HT-29 (cell line): ENCODE results near the gene USP11. TPM values are rescaled to one million over a fixed set of nuclear protein-coding genes. Genes with fewer than 3 reads are reported as not detected.

Experiments
- DNase-seq: peaks from one replicate; pipeline ENCODE4 v3.0.0-alpha.2; 2015; ENCODE audit warnings: low spot score
- total RNA-seq: library from RNA; depleted of rRNA; stranded (reverse); fragments of >200 nt; shearing (Covaris generic); gene quantifications from 2 replicates; pipeline ENCODE4 v1.2.3, GENCODE V29; 2014; rRNA removed

USP11 gene
- 13.6 and 21.2 TPM in 2 replicates for total RNA-seq

DNA sequence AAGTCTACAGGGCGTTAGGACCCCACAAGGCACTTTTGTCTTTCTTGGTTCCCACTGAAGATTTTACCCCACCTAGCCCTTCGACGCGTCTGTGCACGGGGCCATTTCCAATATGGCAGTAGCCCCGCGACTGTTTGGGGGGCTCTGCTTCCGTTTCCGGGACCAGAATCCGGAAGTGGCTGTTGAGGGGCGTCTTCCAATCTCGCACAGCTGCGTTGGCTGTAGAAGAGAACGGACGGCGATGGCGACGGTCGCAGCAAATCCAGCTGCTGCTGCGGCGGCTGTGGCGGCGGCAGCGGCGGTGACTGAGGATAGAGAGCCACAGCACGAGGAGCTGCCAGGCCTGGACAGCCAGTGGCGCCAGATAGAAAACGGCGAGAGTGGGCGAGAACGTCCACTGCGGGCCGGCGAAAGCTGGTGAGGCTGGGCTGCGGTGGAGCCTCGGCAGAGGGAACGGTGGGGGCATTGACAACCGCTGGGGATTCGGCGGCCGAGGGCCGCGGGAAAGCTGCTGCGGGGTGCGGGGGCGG is at the start of gene USP11:
Gene USP11 (plus strand): TSS at position 207 of the 530 bp plus-strand sequence. CDS start 35 bp downstream, at position 242.
- DNase-seq, result peak; percentile 45

DNA sequence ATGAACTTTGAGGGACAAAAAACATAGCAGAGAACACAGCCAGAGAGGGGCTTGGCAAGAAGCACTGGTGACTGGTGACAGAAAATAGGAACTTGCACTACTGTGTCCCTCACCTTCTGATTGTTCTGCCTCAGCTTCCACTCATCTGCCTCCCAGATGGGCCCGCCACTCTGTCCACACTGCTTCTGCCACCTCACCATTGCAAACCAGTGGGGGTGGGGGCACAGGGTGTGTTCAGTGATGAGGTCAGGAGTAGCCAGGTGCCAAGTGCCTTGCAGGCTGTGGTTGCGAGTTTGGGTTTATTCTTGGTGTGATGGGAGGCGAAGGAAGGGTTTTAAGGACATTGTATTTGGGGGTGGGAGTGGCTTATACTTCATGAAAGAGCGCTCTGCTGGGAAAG is 48.3 kb upstream of the USP11 start:
- no peak for DNase-seq

DNA sequence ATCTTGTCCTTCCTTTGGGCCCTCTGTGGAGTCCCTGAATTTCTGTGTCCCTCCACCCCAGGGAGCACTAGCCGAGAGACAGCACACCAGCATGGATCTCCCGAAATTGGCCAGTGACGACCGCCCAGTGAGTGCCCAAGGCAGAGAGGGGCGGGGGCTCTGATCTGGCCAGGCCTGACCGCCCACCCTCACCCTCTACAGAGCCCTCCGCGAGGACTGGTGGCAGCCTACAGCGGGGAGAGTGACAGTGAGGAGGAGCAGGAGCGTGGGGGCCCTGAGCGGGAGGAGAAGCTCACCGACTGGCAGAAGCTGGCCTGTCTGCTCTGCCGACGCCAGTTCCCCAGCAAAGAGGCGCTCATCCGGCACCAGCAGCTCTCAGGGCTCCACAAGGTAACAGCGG is 47.6 kb upstream of the USP11 start:
- DNase-seq, result no peak

DNA sequence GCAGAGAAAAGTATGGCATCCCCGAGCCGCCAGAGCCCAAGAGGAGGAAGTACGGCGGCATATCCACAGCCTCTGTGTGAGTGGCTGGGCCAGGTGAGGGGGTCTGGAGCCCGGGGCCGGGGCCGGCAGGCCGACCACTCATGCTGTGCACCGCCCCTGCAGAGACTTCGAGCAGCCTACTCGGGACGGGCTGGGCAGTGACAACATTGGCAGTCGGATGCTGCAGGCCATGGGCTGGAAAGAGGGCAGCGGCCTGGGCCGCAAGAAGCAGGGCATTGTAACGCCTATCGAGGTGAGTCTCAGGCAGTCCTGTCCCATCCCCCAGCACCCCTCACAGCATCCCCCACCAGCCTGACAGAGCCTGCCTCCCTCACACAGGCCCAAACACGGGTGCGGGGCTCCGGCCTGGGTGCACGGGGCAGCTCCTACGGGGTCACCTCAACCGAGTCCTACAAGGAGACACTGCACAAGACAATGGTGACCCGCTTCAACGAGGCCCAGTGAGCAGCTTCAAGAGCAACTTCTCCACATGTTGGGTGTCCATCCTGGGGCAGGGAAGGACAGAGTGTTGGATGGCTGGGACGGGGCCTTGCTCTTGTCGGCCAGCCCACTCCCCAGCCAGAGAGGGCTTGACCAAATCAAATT is 46.6 kb upstream of the USP11 start:
- no peak for DNase-seq

DNA sequence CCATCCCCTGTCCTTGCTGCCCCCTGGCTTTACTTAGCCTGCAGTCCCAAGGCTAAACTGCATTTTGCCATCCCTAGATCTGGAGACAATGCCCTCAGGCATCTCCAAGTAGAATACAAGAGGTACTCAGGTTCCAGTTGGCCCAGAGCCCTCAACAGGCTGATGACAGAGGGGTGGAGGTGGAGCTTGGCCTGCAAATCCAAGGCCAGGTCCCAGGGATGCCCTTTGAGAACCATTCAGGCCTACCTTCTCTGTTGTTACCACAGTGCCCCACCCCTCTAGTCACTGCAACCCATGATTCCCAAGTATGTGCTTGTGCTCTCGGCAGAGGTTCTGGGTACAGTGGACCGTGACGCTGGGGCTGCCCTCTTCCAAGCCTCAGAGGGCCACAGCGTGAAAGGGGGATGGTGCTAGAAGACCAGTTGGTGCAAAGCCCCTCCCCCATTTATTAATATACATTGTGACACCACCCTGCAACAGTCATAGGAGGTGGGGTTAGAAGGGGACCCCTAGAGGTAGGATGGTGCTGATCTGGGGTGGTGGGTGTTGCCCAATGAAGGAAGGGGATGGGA is 45.6 kb upstream of the USP11 start:
- DNase-seq, result no peak

DNA sequence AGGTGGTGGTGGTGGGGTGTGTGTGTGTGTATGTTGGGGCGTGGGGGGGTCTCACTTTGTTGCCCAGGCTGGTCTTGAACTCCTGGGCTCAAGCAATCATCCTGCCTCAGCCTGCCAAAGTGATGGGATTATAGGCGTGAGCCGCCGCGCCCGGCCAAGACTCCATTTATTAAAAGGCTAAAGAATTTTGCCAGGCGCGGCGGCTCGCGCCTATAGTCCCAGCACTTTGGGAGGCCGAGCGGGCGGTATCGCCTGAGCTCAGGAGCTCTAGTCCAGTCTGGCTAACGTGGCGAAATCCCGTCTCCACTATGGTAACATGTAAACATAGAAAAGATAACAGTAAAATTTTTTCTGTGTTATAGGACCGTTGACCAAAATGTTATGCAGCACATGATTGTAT is 42.9 kb upstream of the USP11 start:
- no peak for DNase-seq

DNA sequence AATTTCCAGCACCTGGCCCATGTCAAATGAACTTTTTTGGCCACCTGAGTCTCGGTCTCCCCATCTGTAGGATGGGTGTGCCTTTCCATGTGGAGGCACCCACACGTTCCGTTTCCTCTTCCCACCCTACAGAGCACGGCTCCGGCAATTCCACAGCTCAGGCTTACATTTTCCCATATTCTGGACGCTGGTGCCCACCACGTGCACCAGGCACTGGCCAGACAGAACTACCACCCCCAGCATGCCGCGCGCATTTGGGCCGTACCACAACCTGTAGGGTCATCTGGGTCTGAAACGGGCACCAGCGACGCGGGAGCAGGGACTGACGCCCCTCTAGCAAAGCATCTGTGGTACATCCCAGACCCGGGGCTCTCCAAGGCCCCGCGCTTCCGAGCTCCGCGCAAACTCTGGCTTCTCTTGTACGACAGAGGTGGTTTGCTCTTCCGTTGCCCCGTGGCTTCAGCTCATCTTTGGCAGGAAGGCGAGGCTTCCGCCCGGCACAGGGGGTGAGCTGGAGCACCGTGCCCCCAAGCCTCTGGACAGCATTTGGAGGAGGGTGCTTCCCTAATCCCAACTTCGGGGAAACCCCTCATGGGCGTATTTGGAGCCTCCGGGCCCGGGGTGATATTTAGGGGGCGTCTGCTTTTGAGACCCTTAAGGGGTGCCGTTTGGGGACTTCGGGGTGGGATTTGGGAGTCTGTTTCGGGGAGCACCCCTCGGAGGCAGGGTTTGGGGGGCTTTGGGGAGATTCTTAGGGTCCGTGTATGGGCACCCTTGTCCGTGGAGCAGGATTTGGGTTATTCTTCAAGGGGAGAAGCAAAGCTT is 42.2 kb upstream of the USP11 start:
- DNase-seq, result peak; percentile 91

DNA sequence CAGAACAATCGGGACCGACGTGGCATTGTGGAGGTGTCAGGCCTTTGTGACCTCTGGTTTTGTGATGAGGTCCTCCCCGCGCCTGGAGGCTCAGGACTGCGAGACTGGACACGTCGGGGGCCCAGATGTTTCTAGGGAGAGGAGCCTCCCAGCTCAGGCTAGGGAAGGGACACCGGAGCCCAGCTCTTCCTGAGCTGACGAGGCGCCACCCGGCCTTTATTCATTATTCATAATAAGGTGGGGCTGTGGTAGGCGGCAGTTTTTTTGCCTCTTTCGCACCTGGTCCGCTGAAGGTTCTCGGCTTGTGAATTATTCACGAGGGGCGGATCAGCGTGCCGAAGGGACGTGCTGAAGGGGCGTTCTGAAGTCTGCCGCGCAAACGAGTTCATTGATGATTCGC is 41.5 kb upstream of the USP11 start:
- DNase-seq, result peak; percentile 56

DNA sequence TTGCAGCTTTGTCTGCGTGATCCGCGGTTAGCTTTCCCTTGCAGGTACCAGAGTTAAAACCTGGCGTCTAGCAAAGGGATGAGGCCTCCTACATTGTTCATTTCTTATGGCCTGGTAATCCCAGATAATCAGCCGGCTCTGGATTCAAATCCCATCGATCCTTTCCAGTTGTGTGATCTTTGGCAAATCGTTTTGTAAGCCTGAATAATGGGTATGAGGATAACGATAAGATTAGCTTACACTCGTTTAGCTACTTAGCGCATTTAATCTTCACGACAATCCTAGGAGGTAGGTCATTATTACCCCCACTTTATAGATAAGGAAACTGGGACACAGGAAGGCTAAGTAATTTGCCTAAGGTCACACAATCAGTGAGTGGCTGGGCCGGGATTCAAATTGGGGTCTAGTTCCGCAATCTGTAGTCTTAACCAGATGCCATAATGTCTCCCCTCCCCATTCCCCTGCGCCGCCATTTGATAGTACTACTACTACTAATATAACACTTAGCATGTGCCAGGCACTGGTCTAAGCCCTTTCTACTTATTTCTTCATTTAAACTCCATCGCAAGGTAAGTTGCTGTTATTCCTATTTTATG is 40.9 kb upstream of the USP11 start:
- DNase-seq, result no peak

DNA sequence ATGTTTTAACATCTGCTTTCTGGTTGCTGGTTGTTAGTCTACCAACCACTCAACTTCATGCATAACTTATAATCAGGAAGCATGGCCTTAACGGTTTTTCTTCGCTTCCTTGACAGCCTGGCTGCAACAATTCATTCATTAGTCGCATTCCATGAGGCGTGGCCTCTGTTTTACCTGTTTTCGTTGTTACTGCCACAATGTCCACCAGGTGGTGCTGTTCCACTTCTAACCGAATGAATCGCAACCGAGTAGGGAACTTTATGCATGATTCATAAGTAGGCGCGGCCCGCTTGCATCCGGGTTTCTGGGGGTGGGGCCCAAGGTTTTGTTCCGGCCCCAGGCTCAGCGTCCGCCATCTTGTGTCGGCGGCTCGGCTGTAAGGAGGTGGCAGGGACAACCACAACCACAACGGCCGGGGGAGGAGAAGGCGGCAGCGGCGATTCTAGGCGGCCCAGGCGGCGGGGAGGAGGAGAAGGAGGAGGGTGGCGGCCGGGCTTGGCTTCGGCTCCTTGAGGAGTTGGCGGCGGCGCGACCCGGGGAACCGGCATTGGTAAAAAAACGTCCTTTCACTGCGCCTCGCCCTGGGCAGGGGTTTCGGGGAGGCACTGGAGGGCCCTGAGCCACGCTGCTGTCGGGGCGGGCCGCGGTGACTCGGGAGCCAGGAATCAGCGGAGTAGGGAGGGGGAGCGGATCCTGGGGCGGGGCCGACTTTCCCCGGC is 39.2 kb upstream of the USP11 start, which contains the start of gene UBA1:
Gene UBA1 (plus strand): TSS at position 355 of the 719 bp plus-strand sequence. CDS start 4,974 bp downstream, outside the sequence.
- DNase-seq, result peak; percentile 99

DNA sequence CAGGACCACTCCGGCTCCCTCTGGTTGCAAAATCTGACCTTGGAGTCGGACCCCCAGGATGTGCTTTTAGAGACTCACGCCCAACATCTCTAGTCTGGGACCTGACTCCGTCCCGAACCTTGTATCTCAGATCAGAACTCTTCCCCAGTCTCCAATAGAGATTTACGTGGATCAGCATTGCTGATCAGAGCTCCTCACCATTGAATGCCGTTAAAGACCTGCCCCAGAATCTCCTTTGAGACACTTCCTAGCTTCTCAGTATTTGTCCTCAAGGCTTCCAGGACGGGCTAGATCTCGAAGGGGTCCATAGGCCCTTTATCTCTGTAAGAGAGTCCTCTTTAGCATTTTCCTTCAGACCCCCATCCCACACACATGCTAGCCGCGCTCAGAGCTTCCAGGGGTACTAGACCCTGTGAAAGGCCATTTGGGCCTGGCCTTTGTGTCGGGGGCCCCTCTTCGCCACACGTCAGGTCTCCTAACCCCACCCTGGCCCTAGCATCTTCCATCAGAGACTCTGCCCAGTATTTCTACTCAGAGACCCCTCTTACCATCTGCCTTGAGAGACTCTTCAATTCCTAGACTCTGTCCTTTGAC is 38.5 kb upstream of the USP11 start:
- DNase-seq, result peak; percentile 46

DNA sequence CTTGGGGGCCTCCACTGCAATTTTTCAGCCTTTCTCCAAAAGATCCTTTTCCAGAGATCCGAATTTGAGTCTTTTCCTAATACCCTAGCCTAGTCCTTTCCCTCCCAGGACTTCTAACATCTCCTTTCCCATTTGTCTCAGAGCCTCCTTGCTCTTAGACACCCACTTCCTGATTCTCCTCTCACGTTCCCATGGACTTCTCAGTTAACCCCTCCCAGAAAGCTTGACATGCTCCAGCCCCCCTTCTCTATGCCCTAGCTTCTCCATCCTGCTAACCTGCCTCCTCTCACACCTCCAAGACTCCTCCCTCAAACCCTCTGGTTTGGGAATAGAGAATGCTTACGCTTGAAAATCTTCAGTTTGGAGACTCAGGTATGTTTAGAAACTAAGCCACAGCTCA is 36.7 kb upstream of the USP11 start:
- no peak for DNase-seq

DNA sequence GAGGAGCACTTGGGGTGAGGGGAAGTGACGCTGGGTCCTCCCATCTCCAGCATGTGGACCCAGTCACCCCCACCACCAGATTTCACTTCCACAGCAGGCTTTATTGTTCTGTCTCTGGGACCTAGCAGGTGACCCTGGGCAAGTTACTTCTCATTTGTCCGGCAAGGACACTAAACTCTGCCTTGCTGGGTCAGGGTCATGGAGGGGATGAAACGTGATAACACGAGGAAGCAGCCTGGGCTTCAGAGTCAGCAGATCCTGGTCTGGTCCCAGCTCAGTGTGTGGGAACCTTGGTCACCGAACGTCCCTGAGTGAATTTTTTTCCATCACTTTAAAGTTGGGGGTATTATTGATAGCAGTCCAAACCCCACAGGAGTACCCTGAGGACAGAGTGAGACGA is 35.3 kb upstream of the USP11 start:
- no peak for DNase-seq

DNA sequence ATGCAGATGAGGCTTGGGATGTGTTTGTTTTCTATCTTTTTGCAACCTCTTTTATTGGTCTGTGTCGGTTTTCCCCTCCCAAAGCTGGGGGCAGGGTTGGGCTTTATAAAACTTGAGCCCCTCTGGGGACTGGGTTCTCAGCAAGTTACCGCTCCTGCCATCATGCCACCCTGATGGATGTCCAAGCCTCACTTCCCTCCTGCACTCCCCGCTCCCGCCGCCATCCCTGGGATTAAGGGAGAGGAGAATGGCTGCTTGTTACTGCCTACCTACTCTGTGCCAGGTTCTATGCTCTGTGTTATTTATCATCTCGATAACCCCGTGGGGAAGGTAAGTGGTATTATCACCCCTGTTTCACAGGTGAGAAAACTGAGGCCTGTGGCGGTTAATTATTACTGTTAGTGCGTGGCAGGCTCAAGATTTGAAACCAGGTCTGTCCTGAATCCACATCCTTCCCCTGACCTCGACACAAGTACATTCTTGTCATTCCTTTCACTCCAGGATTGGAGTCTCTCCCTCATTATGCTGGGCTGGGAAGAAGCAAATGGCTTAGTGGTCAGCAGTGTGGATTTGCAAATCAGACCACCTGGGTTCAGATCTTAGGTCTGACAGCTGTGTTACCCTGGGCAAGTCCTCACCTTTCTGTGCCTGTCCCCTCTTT is 34.7 kb upstream of the USP11 start:
- DNase-seq, result no peak

DNA sequence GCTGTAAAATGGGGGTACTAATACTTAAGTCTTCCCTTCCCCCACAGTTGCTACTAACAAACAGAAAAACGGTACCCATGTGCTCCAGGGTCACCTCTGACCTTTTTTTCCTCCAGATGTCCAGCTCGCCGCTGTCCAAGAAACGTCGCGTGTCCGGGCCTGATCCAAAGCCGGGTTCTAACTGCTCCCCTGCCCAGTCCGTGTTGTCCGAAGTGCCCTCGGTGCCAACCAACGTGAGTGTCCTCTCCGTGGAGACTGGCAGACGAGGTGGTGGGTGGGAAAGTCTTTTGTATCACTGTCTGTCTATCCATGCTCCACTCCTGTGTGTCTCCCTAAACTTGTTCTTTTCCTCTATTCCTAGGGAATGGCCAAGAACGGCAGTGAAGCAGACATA is 34.1 kb upstream of the USP11 start:
- DNase-seq, result no peak

DNA sequence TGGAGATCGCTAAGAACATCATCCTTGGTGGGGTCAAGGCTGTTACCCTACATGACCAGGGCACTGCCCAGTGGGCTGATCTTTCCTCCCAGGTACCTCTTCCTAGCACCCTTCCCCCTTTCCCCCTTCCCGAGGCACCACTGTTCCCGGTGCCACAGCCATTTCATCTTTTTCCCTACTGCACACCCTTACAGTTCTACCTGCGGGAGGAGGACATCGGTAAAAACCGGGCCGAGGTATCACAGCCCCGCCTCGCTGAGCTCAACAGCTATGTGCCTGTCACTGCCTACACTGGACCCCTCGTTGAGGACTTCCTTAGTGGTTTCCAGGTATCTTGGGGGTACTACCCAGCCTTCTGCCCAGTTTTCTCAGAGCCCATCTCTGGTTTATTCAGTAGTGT is 33.5 kb upstream of the USP11 start:
- DNase-seq, result no peak

DNA sequence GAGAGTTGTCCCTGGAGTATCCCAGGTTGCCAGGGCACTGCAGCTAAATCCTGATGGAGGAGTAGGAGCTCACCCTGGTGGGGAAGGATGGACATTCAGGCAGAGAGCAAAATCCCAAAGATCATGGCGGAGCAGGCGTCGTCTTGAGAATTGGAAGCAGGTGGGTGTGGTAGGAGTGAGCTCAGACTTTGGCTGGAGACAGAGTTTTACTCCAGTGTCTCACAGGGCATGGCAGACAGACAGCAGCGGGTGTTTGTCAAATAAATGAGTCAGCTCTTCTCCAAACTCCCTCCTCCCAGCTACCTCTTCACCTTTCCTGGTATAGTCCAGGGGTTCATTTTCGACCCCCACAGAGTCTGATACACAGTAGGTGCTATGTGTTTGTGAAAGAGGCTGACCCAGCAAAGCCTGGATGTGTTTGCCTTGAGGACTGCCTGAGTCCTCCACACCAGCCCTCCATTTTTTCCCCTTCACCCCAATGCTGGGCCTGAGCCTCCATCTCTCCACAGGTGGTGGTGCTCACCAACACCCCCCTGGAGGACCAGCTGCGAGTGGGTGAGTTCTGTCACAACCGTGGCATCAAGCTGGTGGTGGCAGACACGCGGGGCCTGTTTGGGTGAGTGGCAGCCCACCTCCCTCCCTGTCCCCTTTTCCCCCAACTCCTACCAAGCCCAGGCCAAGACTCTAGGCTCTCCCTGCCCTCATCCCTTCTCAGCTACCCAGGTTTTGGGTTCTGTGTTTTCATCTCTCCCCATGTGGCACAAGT is 32.2 kb upstream of the USP11 start:
- no peak for DNase-seq

DNA sequence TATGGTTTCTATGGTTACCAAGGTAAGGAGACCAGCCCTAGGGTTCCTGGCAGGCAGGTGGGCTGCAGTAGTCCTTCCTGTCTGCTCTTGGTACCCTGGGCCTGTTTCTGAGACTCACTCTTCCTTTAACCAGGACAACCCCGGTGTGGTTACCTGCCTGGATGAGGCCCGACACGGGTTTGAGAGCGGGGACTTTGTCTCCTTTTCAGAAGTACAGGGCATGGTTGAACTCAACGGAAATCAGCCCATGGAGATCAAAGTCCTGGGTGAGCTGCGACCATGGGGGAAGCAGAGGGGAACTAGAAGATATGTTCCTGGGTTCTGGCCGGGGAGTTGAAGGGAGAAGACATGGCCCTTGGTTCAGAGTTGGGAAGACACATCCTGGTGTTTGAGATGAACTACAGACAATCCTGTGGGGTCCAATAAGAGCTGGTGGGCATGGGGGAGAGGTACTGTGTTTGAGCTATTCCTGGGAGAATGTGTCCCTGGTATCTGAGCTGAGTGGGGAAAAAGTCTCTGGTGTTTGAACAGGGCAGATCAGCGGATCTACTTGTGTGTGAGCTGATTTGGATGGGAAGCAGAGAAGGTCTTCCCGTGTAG is 31.4 kb upstream of the USP11 start:
- no peak for DNase-seq

DNA sequence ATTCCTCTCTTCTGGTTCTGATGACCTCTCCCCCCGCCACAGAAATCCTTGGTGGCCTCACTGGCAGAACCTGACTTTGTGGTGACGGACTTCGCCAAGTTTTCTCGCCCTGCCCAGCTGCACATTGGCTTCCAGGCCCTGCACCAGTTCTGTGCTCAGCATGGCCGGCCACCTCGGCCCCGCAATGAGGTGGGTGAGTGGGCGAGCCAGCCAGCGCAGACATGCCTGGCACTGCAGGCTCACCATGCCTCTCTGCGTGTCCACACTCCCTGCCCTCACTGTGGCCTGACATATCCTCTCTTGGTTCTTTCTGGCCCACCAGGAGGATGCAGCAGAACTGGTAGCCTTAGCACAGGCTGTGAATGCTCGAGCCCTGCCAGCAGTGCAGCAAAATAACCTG is 30.5 kb upstream of the USP11 start:
- no peak for DNase-seq
